Peyer's patch (tissue), 4 donors: ENCODE data around the gene GLI3.

Experiments
- POLR2A ChIP-seq, 2 donors: fragments of 450-650 bp; IDR thresholded peaks; one replicate each; pipeline ENCODE4 v1.5.1; 2017; ENCODE audit warnings: antibody characterized with exemption in 2 of 2, mild to moderate bottlenecking in 2 of 2, moderate library complexity in 2 of 2
- TF ChIP-seq, protein P1 (sequence below), 6 experiments: fragments of 450-650 bp in 4 of 6; fragments of 200-600 bp in 2 of 6; sonication (generic) in 1 of 6; IDR thresholded peaks; one replicate each; pipeline ENCODE4 v1.5.1; 2017 to 2019; ENCODE audit warnings: antibody characterized with exemption in 6 of 6, mild to moderate bottlenecking in 3 of 6, moderate library complexity in 1 of 6

DNA sequence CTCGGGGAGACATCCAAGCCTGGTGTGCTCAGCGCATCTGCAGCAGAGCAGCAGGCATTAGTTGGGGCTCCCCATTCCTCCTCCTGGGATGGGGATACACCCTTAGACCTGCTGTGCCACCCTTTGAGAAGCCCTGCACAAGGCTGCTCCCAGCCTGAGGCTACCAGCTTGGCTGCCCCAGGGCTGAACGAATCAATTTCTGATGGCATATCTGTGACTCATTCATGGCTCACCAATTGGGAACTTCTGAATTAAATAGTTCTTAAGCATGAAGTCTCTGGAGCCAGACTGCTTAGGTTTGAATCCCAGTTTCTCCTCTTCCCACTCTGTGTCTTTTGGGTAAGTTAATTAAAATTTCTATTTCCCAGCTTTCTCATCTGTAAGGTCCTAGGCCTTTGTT lies 16.3 kb upstream of the GLI3 start:
- TF ChIP-seq, protein P1, sequence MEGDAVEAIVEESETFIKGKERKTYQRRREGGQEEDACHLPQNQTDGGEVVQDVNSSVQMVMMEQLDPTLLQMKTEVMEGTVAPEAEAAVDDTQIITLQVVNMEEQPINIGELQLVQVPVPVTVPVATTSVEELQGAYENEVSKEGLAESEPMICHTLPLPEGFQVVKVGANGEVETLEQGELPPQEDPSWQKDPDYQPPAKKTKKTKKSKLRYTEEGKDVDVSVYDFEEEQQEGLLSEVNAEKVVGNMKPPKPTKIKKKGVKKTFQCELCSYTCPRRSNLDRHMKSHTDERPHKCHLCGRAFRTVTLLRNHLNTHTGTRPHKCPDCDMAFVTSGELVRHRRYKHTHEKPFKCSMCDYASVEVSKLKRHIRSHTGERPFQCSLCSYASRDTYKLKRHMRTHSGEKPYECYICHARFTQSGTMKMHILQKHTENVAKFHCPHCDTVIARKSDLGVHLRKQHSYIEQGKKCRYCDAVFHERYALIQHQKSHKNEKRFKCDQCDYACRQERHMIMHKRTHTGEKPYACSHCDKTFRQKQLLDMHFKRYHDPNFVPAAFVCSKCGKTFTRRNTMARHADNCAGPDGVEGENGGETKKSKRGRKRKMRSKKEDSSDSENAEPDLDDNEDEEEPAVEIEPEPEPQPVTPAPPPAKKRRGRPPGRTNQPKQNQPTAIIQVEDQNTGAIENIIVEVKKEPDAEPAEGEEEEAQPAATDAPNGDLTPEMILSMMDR (IDR thresholded peaks at IDR 0.05): no peak
- TF ChIP-seq POLR2A (IDR thresholded peaks at IDR 0.05): no peak
